VCaP (cell line): ENCODE results near the gene FBXW11.
"Not testable (repeated sequence)": the region's sequence is repeated elsewhere in the genome, so short reads cannot be mapped to it uniquely, and the experiment has no call there.

Experiments
- H3K27ac ChIP-seq: fragments of 450-650 bp; 2 replicates; pipeline ENCODE4 v1.5.1; 2017
- TF ChIP-seq, protein P1 (sequence below): fragments of 450-650 bp; conservative IDR thresholded peaks from 2 replicates; pipeline ENCODE4 v1.5.1; 2017; ENCODE audit warnings: mild to moderate bottlenecking, moderate library complexity

FBXW11 gene

DNA sequence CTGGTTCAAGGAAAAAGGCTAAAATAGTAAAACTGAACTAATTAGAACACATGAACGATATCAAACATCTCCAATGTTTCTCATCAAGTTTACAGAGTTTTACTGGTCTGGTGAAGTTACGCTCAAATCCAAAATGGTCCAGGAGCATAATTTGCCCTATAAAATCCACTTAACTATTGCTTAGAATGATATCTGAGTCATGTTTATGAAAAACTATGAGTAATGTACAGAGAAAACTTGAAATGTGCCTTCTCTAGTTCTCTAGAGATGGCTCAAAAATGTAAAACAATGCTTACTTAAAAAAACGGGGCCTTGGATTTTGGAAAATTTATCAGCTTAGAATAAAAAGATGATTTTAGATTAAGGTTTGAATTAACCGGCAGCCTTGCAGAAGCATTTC is 108.1 kb downstream of the FBXW11 start:
- TF ChIP-seq, protein P1, sequence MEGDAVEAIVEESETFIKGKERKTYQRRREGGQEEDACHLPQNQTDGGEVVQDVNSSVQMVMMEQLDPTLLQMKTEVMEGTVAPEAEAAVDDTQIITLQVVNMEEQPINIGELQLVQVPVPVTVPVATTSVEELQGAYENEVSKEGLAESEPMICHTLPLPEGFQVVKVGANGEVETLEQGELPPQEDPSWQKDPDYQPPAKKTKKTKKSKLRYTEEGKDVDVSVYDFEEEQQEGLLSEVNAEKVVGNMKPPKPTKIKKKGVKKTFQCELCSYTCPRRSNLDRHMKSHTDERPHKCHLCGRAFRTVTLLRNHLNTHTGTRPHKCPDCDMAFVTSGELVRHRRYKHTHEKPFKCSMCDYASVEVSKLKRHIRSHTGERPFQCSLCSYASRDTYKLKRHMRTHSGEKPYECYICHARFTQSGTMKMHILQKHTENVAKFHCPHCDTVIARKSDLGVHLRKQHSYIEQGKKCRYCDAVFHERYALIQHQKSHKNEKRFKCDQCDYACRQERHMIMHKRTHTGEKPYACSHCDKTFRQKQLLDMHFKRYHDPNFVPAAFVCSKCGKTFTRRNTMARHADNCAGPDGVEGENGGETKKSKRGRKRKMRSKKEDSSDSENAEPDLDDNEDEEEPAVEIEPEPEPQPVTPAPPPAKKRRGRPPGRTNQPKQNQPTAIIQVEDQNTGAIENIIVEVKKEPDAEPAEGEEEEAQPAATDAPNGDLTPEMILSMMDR = no peak

DNA sequence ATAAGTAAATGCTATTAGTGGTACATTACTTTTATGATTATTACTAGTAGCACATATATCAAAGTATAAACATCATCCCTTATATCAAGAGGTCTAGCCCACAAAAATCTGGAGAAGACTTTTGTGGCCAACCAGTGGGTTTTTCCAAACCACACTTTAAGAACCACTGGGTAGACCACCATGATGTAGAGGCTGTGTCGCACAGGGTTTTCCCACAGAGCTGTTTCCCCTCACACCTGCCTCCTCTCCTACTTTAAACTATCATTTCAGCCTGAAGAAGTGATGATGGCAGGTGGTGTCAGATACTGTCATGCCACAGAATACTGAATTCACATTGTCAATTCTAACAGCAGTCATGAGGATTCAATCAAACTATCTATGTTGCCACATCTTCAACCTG is 109.2 kb downstream of the FBXW11 start:
- no peak overlapping the region for H3K27ac ChIP-seq
- TF ChIP-seq, protein P1 = no peak

More for the DNA sequence above, 108.1 kb downstream of the FBXW11 start:
- no peak overlapping the region for H3K27ac ChIP-seq

DNA sequence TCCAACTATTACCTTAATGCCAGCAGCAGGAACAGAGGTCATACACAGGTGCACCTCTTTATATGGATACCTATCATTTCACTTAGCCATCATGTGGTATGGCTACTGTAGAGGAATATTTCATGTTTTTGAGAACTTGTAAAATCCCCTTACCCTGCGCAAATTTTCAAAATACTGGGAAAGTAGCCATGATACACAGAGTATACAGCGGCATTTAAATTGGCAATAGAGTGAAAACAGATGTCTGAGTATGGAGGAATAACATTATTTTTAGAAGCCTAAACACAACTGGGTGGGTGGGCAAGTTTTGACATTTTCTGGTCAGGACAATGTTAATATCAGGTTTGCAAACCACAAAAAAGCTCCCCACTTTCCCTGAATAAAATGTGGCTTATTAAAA is 111.4 kb downstream of the FBXW11 start:
- TF ChIP-seq, protein P1 = no peak
- H3K27ac ChIP-seq = no peak overlapping the region

DNA sequence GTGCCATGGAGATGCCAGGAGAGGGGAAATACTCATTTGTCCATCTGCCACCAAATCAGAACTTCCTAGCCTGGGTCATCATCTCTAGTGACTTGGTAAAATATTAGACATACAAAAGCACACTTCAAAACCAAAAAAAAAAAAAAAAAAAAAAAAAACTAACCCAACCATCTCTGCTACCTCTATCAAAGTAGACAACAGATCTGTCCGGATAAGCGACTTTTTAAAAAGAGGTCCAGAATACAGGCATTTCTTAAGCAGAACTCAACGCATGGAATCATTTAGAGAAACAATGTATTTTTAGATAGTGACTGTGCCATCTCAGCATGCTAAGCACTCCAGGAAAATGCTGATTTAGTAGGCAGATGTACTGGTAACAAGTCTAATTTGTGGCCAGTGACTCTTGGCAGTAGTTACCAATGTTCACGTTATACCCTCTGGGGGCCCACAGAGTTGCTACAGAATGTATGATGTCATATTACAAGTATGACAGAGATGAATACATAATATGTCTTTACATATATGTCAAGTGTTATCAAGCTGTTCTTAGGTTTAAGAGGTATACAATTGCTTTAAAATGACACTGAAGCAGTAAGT is 113.0 kb downstream of the FBXW11 start:
- TF ChIP-seq, protein P1 = no peak

DNA sequence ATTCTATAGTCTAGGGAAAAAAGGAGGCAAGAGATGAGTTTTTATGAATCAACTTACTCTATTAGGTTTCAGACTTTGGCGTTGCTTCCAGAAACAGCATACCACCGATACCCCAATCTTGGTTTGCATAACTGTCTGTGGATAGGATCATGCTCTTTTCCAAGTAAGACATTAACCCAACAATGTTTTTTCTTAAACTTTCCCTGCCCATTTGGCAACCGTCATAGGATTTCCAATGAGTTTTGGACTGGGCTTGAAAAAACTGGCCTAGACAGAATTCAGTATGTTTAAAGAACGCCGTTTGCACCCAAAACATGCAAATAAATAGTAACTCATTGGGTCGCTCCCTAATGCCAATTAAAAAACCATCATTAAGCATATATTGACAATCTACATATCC is 114.8 kb downstream of the FBXW11 start:
- TF ChIP-seq, protein P1 = no peak
- H3K27ac ChIP-seq = no peak overlapping the region

More for the DNA sequence above, 113.0 kb downstream of the FBXW11 start:
- H3K27ac ChIP-seq = no peak overlapping the region

DNA sequence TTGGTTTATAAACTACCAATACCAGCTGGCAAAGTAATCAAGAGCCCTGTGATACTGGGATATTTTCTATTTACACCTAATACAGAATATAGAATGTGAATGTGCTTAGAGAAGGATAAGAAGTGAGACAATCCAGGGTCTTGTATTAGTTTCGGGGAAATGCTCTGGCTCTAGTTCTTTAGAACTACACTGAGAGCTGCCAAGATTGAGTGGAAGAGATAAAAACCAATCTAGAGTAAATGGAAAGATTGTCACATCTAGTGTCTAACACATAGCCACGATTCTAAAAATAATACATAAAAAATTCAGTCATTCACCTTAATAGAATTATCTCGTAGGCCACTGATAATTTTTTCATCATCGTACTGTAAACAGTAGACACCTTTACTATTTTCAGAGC is 115.3 kb downstream of the FBXW11 start:
- TF ChIP-seq, protein P1 = no peak

DNA sequence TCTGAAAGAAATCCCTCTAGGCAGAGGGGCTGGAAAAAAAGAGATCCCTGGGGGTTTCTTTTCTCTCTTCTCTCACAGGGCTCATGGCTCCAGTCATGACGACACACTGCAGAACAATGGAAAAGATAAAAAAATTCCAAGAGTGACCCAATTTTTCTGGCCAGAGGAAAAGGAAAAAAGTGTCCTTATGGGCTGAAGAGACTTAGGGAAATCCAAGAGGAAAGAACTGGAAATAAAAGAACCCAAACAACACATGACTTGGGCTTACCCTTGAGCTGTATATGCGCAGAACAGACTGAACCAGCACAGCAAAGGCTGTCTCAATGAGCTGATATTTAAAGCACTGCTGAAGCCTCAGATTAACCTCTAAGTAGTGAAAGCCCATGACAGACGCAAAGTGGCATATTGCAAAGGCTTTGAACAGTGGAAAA is 118.4 kb downstream of the FBXW11 start:
- TF ChIP-seq, protein P1 = no peak
- H3K27ac ChIP-seq = no peak overlapping the region

More for the DNA sequence above, 115.3 kb downstream of the FBXW11 start:
- no peak overlapping the region for H3K27ac ChIP-seq

DNA sequence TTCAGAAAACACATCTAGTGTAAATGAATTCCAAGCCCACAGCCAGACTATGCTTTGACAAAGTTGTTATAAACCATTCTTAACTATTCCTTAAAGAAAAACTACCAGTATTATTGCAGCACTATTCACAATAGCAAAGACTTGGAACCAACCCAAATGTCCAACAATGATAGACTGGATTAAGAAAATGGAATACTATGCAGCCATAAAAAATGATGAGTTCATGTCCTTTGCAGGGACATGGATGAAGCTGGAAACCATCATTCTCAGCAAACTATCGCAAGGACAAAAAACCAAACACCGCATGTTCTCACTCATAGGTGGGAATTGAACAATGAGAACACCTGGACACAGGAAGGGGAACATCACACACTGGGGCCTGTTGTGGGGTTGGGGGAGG is 120.4 kb downstream of the FBXW11 start:
- not testable (repeated sequence) for H3K27ac ChIP-seq
